Mucosa of descending colon (tissue), 3 donors: ENCODE results near the gene VPS16. TPM values are rescaled to one million over a fixed set of nuclear protein-coding genes. Genes with fewer than 3 reads are reported as not detected.

Experiments
- ATAC-seq: fragments of 200-7000 bp; cut with Tn5 transposase; one replicate; pipeline ENCODE4 v1.9.1; 2020; ENCODE audit warnings: mild to moderate bottlenecking, moderate library complexity
- DNase-seq, 3 donors: peaks; one replicate each; pipeline ENCODE4 v3.0.0-alpha.2; 2020
- H3K36me3 ChIP-seq: fragments of 200-600 bp; one replicate; pipeline ENCODE4 v1.8.0; 2021; ENCODE audit warnings: low read depth, mild to moderate bottlenecking
- H3K4me1 ChIP-seq: fragments of 200-600 bp; one replicate; pipeline ENCODE4 v1.8.0; 2021; ENCODE audit warnings: low read depth, mild to moderate bottlenecking
- H3K4me3 ChIP-seq: fragments of 200-600 bp; one replicate; pipeline ENCODE4 v1.8.0; 2021; ENCODE audit warnings: mild to moderate bottlenecking
- H3K9me3 ChIP-seq: fragments of 200-600 bp; one replicate; pipeline ENCODE4 v1.8.0; 2021; ENCODE audit warnings: mild to moderate bottlenecking
- CTCF ChIP-seq: fragments of 200-600 bp; IDR thresholded peaks from one replicate; pipeline ENCODE4 v1.8.0; 2022; ENCODE audit warnings: antibody characterized with exemption, mild to moderate bottlenecking
- intact Hi-C, 2 donors: fragments of 100-400 bp; cut with DNase I in 1 of 2; cut with micrococcal nuclease in 1 of 2; formaldehyde crosslinking; loops; one replicate each; pipeline versions ENCODE4 v1.11.0 to v1.11.1; 2022; cut with DNase I, micrococcal nuclease
- total RNA-seq, 3 donors: library from RNA; stranded (reverse); fragmentation: NEBNext Ultra II Directional in 2 of 3; extraction: Animal tissue kit (Norgen Biotek cat#: 25700) in 2 of 3; gene quantifications; one replicate each; pipeline versions ENCODE4 v1.2.1 to v1.2.4, GENCODE V29; 2021 to 2023
- donor health status: DM: no; HTN: no; CAD: no; lungs with moderate emphysema.
- donor health status: DM: no; HTN: no; CAD: no.
- donor health status: DM: no; HTN: yes; CAD: no.

VPS16 gene
- total RNA-seq, 3 donors from 2014 or later: 36.9 to 52.0 (median 38.5) TPM

GRCh38 chr20:2834401-2835110 is 6.0 kb upstream of the VPS16 start:
- ATAC-seq (no peak), DNase-seq (no peak)
- no peak overlapping the region for H3K4me3 ChIP-seq
- no peaks in the 10 kb centered on the region for H3K9me3 ChIP-seq
- H3K4me1 ChIP-seq: no peaks in the 10 kb centered on the region
- intact Hi-C loops: no loop called here
- H3K36me3 ChIP-seq: no peaks in the 10 kb centered on the region
- TF ChIP-seq CTCF: no peak

- Histone ChIP-seq H3K36me3 (no peaks in the 10 kb centered on the region), H3K4me3 (no peak overlapping the region), H3K4me1 (no peaks in the 10 kb centered on the region), H3K9me3 (no peaks in the 10 kb centered on the region)
- DNase-seq (no peak), ATAC-seq (no peak)
- intact Hi-C loops: no loop called here
- TF ChIP-seq CTCF: no peak
Observed at GRCh38 chr20:2835331-2835796, 5.2 kb upstream of the VPS16 start.

- TF ChIP-seq CTCF: no peak
- no peaks in the 10 kb centered on the region for H3K36me3 ChIP-seq
- ATAC-seq (no peak), DNase-seq (no peak)
- no peaks in the 10 kb centered on the region for H3K9me3 ChIP-seq
- intact Hi-C loops: no loop called here
- H3K4me3 ChIP-seq: no peak overlapping the region
- no peaks in the 10 kb centered on the region for H3K4me1 ChIP-seq
Observed at GRCh38 chr20:2836035-2836434, 4.5 kb upstream of the VPS16 start.

GRCh38 chr20:2837221-2837960 is 3.2 kb upstream of the VPS16 start:
- intact Hi-C loops: no loop called here
- DNase-seq (no peak), ATAC-seq (no peak)
- no peaks in the 10 kb centered on the region for H3K9me3 ChIP-seq
- H3K4me1 ChIP-seq: peaks cover 7% of the 10 kb centered on the region
- no peak overlapping the region for H3K4me3 ChIP-seq
- no peak for TF ChIP-seq CTCF
- H3K36me3 ChIP-seq: no peaks in the 10 kb centered on the region

GRCh38 chr20:2838170-2838797 is 2.3 kb upstream of the VPS16 start:
- intact Hi-C loops: no loop called here
- peaks cover 7% of the 10 kb centered on the region for H3K4me1 ChIP-seq
- TF ChIP-seq CTCF: no peak
- H3K9me3 ChIP-seq: no peaks in the 10 kb centered on the region
- no peaks in the 10 kb centered on the region for H3K36me3 ChIP-seq
- DNase-seq (no peak), ATAC-seq (no peak)
- no peak overlapping the region for H3K4me3 ChIP-seq
